Activated CD4-positive, alpha-beta T cell treated with anti-CD3 and anti-CD28 coated beads for 24 hours (primary cell): ENCODE data around the gene LLGL2.
"Not testable (repeated sequence)": the region's sequence is repeated elsewhere in the genome, so short reads cannot be mapped to it uniquely, and the experiment has no call there.

ENCODE experiments used
- DNase-seq, 2 donors: peaks; one replicate each; pipeline ENCODE4 v3.0.0-alpha.2; 2020; ENCODE audit warnings: low read depth in 2 of 2

LLGL2 gene

DNA sequence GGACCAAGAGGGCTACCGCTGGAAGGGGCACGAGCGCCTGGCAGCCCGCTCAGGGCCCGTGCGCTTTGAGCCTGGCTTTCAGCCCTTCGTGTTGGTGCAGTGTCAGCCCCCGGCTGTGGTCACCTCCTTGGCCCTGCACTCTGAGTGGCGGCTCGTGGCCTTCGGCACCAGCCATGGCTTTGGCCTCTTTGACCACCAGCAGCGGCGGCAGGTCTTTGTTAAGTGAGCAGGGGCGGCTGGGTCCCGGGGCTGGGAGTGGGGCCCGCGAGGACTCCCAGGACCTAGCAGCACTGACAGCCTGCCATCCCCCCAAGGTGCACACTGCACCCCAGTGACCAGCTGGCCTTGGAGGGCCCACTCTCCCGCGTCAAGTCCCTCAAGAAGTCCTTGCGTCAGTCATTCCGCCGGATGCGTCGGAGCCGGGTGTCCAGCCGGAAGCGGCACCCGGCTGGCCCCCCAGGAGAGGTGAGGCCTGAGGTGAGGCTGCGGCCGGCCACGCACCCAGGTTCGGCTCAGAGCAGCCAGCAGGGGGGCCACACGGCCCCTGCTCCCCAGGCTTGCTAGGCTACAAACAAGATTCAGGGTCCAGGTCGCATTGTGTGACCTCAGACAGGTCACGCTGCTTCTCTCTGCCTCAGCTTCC is 44.7 kb downstream of the LLGL2 start:
- no peak for DNase-seq

DNA sequence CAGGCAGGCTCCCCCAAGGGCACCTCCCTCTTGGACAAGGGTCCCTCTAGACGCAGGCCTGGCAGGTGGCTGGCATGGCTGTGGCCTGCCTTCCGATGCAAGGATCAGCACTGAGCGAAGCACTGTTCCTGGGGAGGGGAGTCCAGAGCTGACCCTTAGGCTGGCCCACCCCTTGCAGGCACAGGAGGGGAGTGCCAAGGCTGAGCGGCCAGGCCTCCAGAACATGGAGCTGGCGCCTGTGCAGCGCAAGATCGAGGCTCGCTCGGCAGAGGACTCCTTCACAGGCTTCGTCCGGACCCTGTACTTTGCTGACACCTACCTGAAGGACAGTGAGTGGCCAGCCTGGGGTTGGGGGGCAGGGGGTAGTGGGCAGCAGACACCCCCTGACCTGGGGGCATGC is 45.3 kb downstream of the LLGL2 start:
- no peak for DNase-seq

DNA sequence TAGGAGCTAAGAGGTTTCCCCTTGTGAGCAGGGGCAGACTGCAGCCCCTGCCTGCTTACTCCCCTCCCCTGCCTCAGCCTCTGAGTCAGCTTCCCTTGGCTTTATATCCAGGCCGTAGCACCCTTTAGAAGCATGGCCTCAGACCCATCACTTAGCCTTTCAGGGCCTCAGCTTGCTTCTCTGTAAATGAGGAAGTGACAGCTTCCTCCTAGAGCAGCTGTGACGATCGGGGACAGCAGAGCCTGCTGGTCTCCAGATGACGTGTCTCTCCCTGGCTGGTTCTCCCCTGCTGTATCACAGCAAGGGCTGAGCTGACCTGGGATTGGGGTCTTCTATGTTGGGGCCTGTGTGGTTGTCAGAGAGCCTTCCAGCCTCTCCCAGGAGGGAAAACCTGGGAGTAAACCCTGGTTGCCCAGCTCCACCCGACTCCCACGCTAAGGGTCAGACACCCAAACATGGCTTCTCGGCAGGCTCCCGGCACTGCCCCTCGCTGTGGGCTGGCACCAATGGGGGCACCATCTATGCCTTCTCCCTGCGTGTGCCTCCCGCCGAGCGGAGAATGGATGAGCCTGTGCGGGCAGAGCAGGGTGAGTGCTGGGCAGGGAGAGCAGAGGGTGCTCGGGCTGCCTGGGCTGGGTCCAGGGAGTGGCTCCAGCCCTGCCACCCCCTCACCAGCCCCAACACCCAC is 45.8 kb downstream of the LLGL2 start:
- no peak for DNase-seq

GRCh38 chr17:75571885-75572215 is 46.4 kb downstream of the LLGL2 start:
- DNase-seq = no peak

- DNase-seq = no peak
These were observed 47.4 kb downstream of the LLGL2 start for GRCh38 chr17:75572713-75573539.

- no peak for DNase-seq
These were observed 48.1 kb downstream of the LLGL2 start for GRCh38 chr17:75573540-75573957.

- no peak for DNase-seq
These were observed 48.5 kb downstream of the LLGL2 start for GRCh38 chr17:75573994-75574393.

DNA sequence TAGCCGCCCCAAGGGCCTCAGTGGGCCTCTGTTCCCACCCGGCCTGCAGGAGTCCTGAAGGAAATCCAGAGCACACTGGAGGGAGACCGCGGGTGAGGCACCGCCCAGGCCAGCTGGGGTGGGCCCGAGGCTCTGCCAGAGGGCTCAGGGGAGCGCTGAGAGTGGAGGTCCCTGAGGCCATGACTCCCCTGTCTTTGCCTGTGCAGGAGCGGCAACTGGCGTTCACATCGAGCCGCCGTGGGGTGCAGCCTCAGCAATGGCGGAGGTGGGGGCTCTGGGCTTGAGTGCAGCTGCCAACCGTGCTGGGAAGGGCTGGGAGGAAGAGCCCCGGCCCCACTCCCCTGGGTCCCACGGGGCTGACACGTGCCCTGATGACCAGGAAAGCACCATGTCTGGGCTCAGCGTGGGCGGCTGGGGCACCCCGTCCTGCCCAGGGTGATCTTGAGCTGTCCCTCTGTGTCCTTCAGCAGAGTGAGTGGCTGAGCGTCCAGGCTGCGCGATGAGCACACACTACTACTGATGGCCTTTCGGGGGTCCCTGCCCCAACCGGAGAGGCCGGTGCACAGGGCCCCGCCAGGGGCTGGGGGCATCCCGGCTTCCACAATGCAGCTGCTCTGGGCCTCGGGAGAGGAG is 49.0 kb downstream of the LLGL2 start:
- no peak for DNase-seq

DNA sequence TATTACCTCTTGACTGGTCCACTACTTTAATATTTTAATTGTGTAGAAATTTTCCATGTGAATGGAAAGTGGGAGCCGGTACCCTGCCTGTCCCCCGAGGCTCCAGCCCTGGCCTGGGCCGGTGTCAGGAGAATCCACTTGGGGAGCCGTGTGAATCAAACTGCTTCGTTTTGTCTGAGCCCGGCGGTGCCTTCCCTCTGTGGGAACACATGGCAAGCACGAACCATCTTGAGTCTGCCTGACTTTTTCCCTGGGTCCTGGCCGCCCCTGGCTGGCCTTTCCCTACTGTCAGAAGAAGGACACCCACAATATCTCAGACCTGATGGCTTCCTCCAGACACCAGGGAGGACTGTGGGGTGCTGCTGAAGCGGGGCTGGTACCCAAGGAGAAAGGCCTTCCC is 49.7 kb downstream of the LLGL2 start:
- no peak for DNase-seq

GRCh38 chr17:75575728-75576127 is 50.2 kb downstream of the LLGL2 start:
- DNase-seq = no peak

DNA sequence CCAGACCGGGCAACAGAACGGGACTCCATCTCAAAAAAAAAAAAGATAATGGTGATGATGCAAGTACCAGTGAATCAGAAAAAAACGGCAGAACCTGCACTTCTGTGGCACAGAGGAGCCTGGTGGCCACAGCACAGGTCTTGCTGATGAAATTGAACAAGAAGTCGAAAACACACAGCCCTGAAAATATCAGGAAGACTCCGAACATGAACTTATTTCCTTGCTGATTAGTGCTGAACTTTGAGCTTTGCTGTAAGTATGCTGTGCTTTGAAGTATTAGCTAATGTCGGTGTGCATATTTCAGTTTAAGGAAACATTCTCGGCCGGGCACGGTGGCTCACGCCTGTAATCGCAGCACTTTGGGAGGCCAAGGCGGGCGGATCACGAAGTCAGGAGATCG is 51.2 kb downstream of the LLGL2 start:
- no peak for DNase-seq

DNA sequence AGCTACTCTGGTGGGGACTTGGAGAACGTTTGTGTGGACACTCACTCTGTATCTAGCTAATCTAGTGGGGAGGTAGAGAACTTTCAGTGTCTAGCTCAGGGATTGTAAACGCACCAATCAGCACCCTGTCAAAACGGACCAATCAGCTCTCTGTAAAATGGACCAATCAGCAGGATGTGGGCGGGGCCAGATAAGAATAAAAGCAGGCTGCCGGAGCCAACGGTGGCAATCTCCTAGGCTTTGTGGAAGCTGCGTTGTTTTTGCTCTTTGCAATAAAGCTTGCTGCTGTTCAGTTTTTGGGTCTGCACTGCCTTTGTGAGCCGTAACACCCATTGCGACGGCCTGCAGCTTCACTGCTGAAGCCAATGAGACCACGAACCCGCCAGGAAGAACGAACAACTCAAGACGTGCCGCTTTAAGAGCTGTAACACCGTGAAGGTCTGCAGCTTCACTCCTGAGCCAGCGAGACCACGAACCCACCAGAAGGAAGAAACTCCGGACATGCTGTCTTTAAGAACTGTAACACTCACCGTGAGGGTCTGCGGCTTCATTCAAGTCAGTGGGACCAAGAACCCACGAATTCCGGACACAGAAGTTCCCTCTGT is 55.7 kb downstream of the LLGL2 start:
- peak; percentile 31 to 45 for DNase-seq

- DNase-seq = not testable (repeated sequence)
These were observed 57.7 kb downstream of the LLGL2 start for GRCh38 chr17:75583197-75583596.

- no peak for DNase-seq
These were observed 59.3 kb downstream of the LLGL2 start for GRCh38 chr17:75584849-75585175.

- DNase-seq = peak; percentile 27 to 34
These were observed 62.4 kb downstream of the LLGL2 start, which contains the start of gene MYO15B for GRCh38 chr17:75587675-75588595. TSS of gene MYO15B (plus strand) at chr17:75587800. CDS start at chr17:75588058, 258 bp downstream.

DNA sequence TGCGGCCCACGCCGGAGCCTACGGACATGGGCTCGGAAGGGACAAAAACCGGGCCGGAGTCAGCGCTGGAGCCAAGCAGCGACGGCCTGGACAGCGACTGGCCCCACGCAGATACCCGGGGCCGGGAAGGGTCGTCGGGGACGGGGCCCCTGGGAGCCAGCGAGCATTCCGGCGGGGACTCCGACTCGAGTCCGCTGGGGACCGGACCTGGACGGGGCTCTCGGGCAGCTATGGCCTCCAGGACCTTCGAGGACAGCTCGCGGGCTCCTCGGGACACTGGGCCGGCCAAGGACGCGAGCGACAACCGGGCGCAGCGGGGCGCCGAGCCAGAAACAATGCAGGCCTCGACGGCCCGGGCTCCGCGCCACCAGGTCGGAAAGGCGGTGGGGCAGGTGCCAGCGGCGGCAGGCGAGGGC is 63.1 kb downstream of the LLGL2 start:
- peak in 1 of 2 donors; percentile 9 for DNase-seq

GRCh38 chr17:75589012-75589918 is 63.8 kb downstream of the LLGL2 start:
- DNase-seq = peak; percentile 92 to 99

GRCh38 chr17:75589919-75590303 is 64.4 kb downstream of the LLGL2 start:
- no peak for DNase-seq

GRCh38 chr17:75590314-75590761 is 64.8 kb downstream of the LLGL2 start:
- DNase-seq = no peak
